OCI-LY7 (cell line): ENCODE measurements around the gene WDR4. TPM values are rescaled to one million over a fixed set of nuclear protein-coding genes. Genes with fewer than 3 reads are reported as not detected.
A peak's percentile ranks its signal among the peaks of the same experiment; 100 is the strongest.

ENCODE experiments used
- BruUV-seq: library from RNA; stranded (reverse); fragments of 400-500 nt; replicated peaks from 2 replicates; lab custom pipeline; 2021; lab: Mats Ljungman, UMichigan
- CTCF ChIA-PET: fragments of 300-600 bp; sonication (Branson Sonifier 250); formaldehyde crosslinking; loops from one replicate; lab custom pipeline; 2022; ENCODE audit warnings: antibody characterized with exemption; ENCODE audit not compliant: unreplicated experiment; lab: Charles Lee
- POLR2A ChIA-PET: fragments of 300-600 bp; sonication (Branson Sonifier 250); formaldehyde crosslinking; loops from one replicate; lab custom pipeline; 2022; ENCODE audit warnings: antibody characterized with exemption; lab: Charles Lee
- DNase-seq: peaks from one replicate; pipeline ENCODE4 v3.0.0-alpha.2; 2015; ENCODE audit warnings: low spot score
- H2AFZ ChIP-seq: fragments of 200-600 bp; sonication (generic), shearing (Covaris generic); 2 replicates; pipeline ENCODE4 v1.6.1; 2014; ENCODE audit warnings: mild to moderate bottlenecking, antibody characterized with exemption, low read length, moderate library complexity
- H3K27ac ChIP-seq: fragments of 200-600 bp; sonication (generic); 2 replicates; pipeline ENCODE4 v1.5.1; 2014; ENCODE audit warnings: mixed run types, low read depth, mild to moderate bottlenecking, moderate library complexity, low read length, inconsistent platforms; ENCODE audit not compliant: poor library complexity, severe bottlenecking
- H3K36me3 ChIP-seq: fragments of 200-600 bp; sonication (generic); 2 replicates; pipeline ENCODE4 v1.6.1; 2014; ENCODE audit warnings: mild to moderate bottlenecking, antibody characterized with exemption, low read length, moderate library complexity, mixed read lengths; ENCODE audit not compliant: insufficient read depth
- H3K4me1 ChIP-seq: fragments of 200-600 bp; sonication (generic); 2 replicates; pipeline ENCODE4 v1.5.1; 2014; ENCODE audit warnings: mild to moderate bottlenecking, low read length; ENCODE audit not compliant: insufficient read depth, poor library complexity, severe bottlenecking
- H3K4me2 ChIP-seq: fragments of 200-600 bp; sonication (generic); 2 replicates; pipeline ENCODE4 v1.6.1; 2014; ENCODE audit warnings: mild to moderate bottlenecking, low read length
- H3K4me3 ChIP-seq: fragments of 200-600 bp; sonication (generic); 2 replicates; pipeline ENCODE4 v1.5.1; 2014; ENCODE audit warnings: mild to moderate bottlenecking, low read depth, low read length; ENCODE audit not compliant: poor library complexity, severe bottlenecking
- H3K79me2 ChIP-seq: fragments of 200-600 bp; sonication (generic); 2 replicates; pipeline ENCODE4 v1.6.1; 2016; ENCODE audit warnings: low read depth, mild to moderate bottlenecking, low read length, moderate library complexity, mixed read lengths; ENCODE audit not compliant: insufficient read depth
- H3K9me2 ChIP-seq: fragments of 200-600 bp; sonication (generic); 2 replicates; pipeline ENCODE4 v1.6.1; 2016; ENCODE audit warnings: mild to moderate bottlenecking, low read length, mixed read lengths; ENCODE audit not compliant: insufficient read depth
- H3K9me3 ChIP-seq: fragments of 200-600 bp; sonication (generic); 2 replicates; pipeline ENCODE4 v1.6.1; 2014; ENCODE audit warnings: mild to moderate bottlenecking, mixed run types, low read length, mixed read lengths
- H4K20me1 ChIP-seq: fragments of 200-600 bp; sonication (generic); 2 replicates; pipeline ENCODE4 v1.6.1; 2014; ENCODE audit warnings: mild to moderate bottlenecking, antibody characterized with exemption, low read length, moderate library complexity, mixed read lengths; ENCODE audit not compliant: insufficient read depth
- EZH2phosphoT487 ChIP-seq: fragments of 200-600 bp; sonication (generic); IDR thresholded peaks from 2 replicates; pipeline ENCODE4 v1.6.1; 2018; ENCODE audit warnings: low read depth, borderline replicate concordance, mild to moderate bottlenecking, mixed run types, antibody characterized with exemption, low read length, moderate library complexity, mixed read lengths
- intact Hi-C: fragments of 100-400 bp; cut with micrococcal nuclease; formaldehyde crosslinking; loops from one replicate; pipeline ENCODE4 v1.10.0; 2022; ENCODE audit not compliant: unreplicated experiment
- total RNA-seq, 2 experiments: library from RNA; depleted of rRNA in 1 of 2; stranded (reverse); fragments of >200 nt in 1 of 2; shearing (Covaris generic) in 1 of 2; gene quantifications; 2 replicates each; pipeline ENCODE4 v1.2.3, GENCODE V29; 2014 to 2022
- TF ChIP-seq, protein P1 (sequence below): fragments of 200-600 bp; sonication (generic); conservative IDR thresholded peaks from 2 replicates; pipeline ENCODE4 v1.5.1; 2014; ENCODE audit warnings: mild to moderate bottlenecking, antibody characterized with exemption, low read length, moderate library complexity, mixed read lengths

The WDR4 gene
- total RNA-seq, 2 experiments from 2014 or later, result 45.7 to 73.8 TPM

DNA sequence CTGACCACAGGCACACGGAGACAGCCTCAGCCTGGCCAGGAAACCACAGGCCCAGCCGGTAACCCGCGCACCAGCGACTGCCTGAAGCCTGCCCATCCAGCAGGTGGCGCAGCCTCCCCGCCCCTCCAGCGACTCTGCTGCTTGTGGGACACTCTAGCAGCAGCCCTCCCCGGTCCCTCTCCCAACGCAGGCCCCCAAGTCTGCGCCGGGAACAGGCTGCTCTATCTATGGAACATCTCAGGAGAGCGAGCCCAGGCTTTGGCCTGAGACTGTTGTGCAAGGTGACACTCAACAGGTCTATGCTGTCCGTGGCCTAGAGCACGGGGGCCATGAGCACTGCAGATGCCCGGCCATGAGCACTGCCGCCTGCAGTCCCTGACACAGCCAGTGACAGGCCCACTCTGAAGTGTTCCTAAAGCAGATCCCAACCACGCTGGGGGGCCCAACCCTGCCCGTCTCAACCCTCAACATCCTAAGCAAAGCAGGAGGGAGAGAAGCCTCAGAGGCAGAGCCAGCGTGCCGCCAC lies 28.4 kb downstream of the WDR4 start:
- Histone ChIP-seq H3K4me3 (no peak overlapping the region), H3K36me3 (peaks cover 95% of the 10 kb centered on the region), H3K9me3 (no peaks in the 10 kb centered on the region), H2AFZ (no peak overlapping the region), H3K9me2 (no peaks in the 10 kb centered on the region), H3K4me1 (no peaks in the 10 kb centered on the region), H3K27ac (no peak overlapping the region), H3K79me2 (peaks cover 6% of the 10 kb centered on the region; the same call in 1 of the 2 replicates), H4K20me1 (no peaks in the 10 kb centered on the region; the same call in none of the 2 replicates), H3K4me2 (no peak overlapping the region)
- no TSS peak for BruUV-seq
- CTCF ChIA-PET, result interaction anchor here (0.5 kb wide), 1 partner anchor 87 kb away, joined by 3 read pairs; no protein-coding TSS in a partner anchor
- intact Hi-C loops, result no loop called here
- POLR2A ChIA-PET, result no interaction called here
- DNase-seq, result peak; percentile 34
- TF ChIP-seq EZH2phosphoT487, result no peak
- TF ChIP-seq, protein P1, sequence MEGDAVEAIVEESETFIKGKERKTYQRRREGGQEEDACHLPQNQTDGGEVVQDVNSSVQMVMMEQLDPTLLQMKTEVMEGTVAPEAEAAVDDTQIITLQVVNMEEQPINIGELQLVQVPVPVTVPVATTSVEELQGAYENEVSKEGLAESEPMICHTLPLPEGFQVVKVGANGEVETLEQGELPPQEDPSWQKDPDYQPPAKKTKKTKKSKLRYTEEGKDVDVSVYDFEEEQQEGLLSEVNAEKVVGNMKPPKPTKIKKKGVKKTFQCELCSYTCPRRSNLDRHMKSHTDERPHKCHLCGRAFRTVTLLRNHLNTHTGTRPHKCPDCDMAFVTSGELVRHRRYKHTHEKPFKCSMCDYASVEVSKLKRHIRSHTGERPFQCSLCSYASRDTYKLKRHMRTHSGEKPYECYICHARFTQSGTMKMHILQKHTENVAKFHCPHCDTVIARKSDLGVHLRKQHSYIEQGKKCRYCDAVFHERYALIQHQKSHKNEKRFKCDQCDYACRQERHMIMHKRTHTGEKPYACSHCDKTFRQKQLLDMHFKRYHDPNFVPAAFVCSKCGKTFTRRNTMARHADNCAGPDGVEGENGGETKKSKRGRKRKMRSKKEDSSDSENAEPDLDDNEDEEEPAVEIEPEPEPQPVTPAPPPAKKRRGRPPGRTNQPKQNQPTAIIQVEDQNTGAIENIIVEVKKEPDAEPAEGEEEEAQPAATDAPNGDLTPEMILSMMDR, result peak; percentile 76

DNA sequence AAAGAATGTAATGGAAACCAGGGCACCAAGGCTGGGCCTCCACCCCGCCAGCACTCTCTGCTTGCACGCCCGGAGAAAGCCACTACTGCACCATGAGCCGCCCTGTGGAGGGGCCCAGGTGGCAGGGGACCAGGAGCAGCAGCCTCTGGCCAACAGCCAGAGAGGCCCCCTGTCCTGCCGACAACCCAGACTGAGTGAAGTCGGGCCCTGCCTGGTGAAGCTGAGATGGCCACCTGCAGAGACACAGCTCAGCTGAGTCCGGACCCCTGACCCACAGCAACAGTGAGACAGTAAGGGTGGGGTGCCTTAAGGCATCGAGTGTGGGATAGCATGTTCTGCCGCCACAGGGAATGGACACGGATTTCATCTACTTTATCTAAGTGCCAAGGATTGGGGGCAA lies 28.9 kb downstream of the WDR4 start:
- no peak overlapping the region for H3K4me2 ChIP-seq
- H3K4me3 ChIP-seq, result no peak overlapping the region
- no peak overlapping the region for H3K27ac ChIP-seq
- CTCF ChIA-PET, result no interaction called here
- DNase-seq, result no peak
- H3K79me2 ChIP-seq, result peaks cover 6% of the 10 kb centered on the region; the same call in 1 of the 2 replicates
- intact Hi-C loops, result no loop called here
- POLR2A ChIA-PET, result no interaction called here
- H3K9me2 ChIP-seq, result no peaks in the 10 kb centered on the region
- H2AFZ ChIP-seq, result no peak overlapping the region
- no peaks in the 10 kb centered on the region for H3K4me1 ChIP-seq
- H4K20me1 ChIP-seq, result no peaks in the 10 kb centered on the region; the same call in 1 of the 2 replicates
- H3K36me3 ChIP-seq, result peaks cover 95% of the 10 kb centered on the region
- no TSS peak for BruUV-seq
- TF ChIP-seq, protein P1, result no peak
- no peak for TF ChIP-seq EZH2phosphoT487
- no peaks in the 10 kb centered on the region for H3K9me3 ChIP-seq

DNA sequence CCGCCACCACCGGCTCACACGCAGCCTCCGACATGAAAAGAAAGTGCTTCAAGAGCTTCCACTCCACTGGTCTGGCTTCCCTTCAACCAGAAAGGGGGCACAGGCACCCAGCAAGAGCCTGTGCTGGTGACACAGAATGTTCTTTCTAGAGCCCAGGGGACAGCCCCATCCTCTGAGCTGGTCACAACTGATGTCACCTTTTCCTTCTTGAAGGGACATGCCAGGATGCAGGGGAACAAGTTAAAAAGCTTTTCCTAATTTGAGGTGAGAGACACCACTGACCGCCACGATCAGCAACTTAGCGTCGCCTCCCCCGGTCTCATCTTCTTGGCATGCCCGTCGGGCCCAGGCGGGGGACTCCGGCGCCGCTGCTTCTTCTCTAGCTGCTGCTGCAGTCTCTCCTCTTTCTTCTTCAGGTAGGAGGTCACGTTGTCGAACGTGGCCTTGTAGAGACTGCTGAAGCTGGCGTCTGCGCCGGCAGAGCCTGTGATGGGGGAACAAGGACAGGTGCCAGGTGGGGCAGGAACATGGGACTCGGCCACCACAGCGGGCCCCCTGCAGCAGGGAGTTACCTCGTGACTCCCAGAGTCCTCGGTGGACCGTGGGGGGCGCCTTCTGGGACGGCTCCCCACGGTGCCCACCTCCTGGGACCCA lies 29.5 kb downstream of the WDR4 start:
- peaks cover 95% of the 10 kb centered on the region for H3K36me3 ChIP-seq
- no peaks in the 10 kb centered on the region for H3K9me2 ChIP-seq
- H3K4me2 ChIP-seq, result no peak overlapping the region
- no peaks in the 10 kb centered on the region for H3K4me1 ChIP-seq
- H3K79me2 ChIP-seq, result peaks cover 6% of the 10 kb centered on the region; the same call in 1 of the 2 replicates
- H2AFZ ChIP-seq, result no peak overlapping the region
- POLR2A ChIA-PET, result no interaction called here
- CTCF ChIA-PET, result no interaction called here
- intact Hi-C loops, result no loop called here
- no peak for DNase-seq
- H3K9me3 ChIP-seq, result no peaks in the 10 kb centered on the region
- no TSS peak for BruUV-seq
- H3K27ac ChIP-seq, result no peak overlapping the region
- no peaks in the 10 kb centered on the region; the same call in 1 of the 2 replicates for H4K20me1 ChIP-seq
- TF ChIP-seq, protein P1, result no peak
- TF ChIP-seq EZH2phosphoT487, result no peak
- no peak overlapping the region for H3K4me3 ChIP-seq
